ENCODE data around the gene ICAM2.
"Not testable (repeated sequence)": the region's sequence is repeated elsewhere in the genome, so short reads cannot be mapped to it uniquely, and the experiment has no call there.

ICAM2 gene

GRCh38 chr17:64007838-64008282, 12.6 kb downstream of the ICAM2 start:
- no peaks in the 10 kb centered on the region for H3K36me3 ChIP-seq (replicated peaks)
- in situ Hi-C loops (cut with HindIII; ENCODE audit: low pct_ligation_motif_present, low sequenced_read_pairs), result no loop called here

GRCh38 chr17:64007089-64007837, 13.2 kb downstream of the ICAM2 start:
- DNase-seq; H3K27me3 ChIP-seq (replicated peaks); in situ Hi-C loops (cut with HindIII; ENCODE audit: low pct_ligation_motif_present, low sequenced_read_pairs); H3K36me3 ChIP-seq (replicated peaks); H3K4me3 ChIP-seq (ENCODE audit: low read depth, low read length); H3K27ac ChIP-seq: not testable (repeated sequence)

More at GRCh38 chr17:64007838-64008282, 12.6 kb downstream of the ICAM2 start:
- H3K4me3 ChIP-seq (ENCODE audit: low read depth, low read length), result no peak overlapping the region
- H3K27me3 ChIP-seq (replicated peaks), result no peaks in the 10 kb centered on the region
- no peak for TF ChIP-seq CTCF (IDR thresholded peaks at IDR 0.05; ENCODE audit: low read depth, low read length, missing control alignments)
- H3K27ac ChIP-seq, result no peak overlapping the region
- DNase-seq, result no peak

- no peak for TF ChIP-seq CTCF (IDR thresholded peaks at IDR 0.05; ENCODE audit: low read depth, low read length, missing control alignments)
- Histone ChIP-seq H3K36me3 (replicated peaks) (no peaks in the 10 kb centered on the region), H3K27ac (no peak overlapping the region), H3K27me3 (replicated peaks) (no peaks in the 10 kb centered on the region), H3K4me3 (ENCODE audit: low read depth, low read length) (no peak overlapping the region)
- no peak for DNase-seq
- in situ Hi-C loops (cut with HindIII; ENCODE audit: low pct_ligation_motif_present, low sequenced_read_pairs), result no loop called here
Observed at GRCh38 chr17:64006361-64007088, 13.9 kb downstream of the ICAM2 start.

GRCh38 chr17:64005734-64006167, 14.7 kb downstream of the ICAM2 start:
- no peak for TF ChIP-seq CTCF (IDR thresholded peaks at IDR 0.05; ENCODE audit: low read depth, low read length, missing control alignments)
- H3K27me3 ChIP-seq (replicated peaks), result no peaks in the 10 kb centered on the region
- H3K4me3 ChIP-seq (ENCODE audit: low read depth, low read length), result no peak overlapping the region
- H3K27ac ChIP-seq, result no peak overlapping the region
- in situ Hi-C loops (cut with HindIII; ENCODE audit: low pct_ligation_motif_present, low sequenced_read_pairs), result no loop called here
- no peak for DNase-seq
- H3K36me3 ChIP-seq (replicated peaks), result no peaks in the 10 kb centered on the region

- no peak overlapping the region for H3K27ac ChIP-seq
- no peaks in the 10 kb centered on the region for H3K36me3 ChIP-seq (replicated peaks)
- no peak overlapping the region for H3K4me3 ChIP-seq (ENCODE audit: low read depth, low read length)
- in situ Hi-C loops (cut with HindIII; ENCODE audit: low pct_ligation_motif_present, low sequenced_read_pairs), result no loop called here
- TF ChIP-seq CTCF (IDR thresholded peaks at IDR 0.05; ENCODE audit: low read depth, low read length, missing control alignments), result no peak
- DNase-seq, result no peak
- H3K27me3 ChIP-seq (replicated peaks), result no peaks in the 10 kb centered on the region
Observed at GRCh38 chr17:64004903-64005733, 15.3 kb downstream of the ICAM2 start.
